Fibroblast of mammary gland (primary cell): ENCODE measurements around the gene ARL6IP4.
A peak's percentile ranks its signal among the peaks of the same experiment; 100 is the strongest.

Experiments used
- DNase-seq: peaks from one replicate; pipeline ENCODE4 v3.0.0-alpha.2; 2010; ENCODE audit warnings: low read depth
- H3K4me3 ChIP-seq: 2 replicates; pipeline ENCODE4 v1.5.1; 2011; ENCODE audit warnings: low read depth, mild to moderate bottlenecking, low read length, moderate library complexity; ENCODE audit not compliant: control insufficient read depth
- TF ChIP-seq, protein P1 (sequence below): conservative IDR thresholded peaks from 2 replicates; pipeline ENCODE4 v1.5.1; 2011; ENCODE audit warnings: low read depth, low read length, inconsistent platforms; ENCODE audit not compliant: control insufficient read depth, insufficient read depth

ARL6IP4 gene

DNA sequence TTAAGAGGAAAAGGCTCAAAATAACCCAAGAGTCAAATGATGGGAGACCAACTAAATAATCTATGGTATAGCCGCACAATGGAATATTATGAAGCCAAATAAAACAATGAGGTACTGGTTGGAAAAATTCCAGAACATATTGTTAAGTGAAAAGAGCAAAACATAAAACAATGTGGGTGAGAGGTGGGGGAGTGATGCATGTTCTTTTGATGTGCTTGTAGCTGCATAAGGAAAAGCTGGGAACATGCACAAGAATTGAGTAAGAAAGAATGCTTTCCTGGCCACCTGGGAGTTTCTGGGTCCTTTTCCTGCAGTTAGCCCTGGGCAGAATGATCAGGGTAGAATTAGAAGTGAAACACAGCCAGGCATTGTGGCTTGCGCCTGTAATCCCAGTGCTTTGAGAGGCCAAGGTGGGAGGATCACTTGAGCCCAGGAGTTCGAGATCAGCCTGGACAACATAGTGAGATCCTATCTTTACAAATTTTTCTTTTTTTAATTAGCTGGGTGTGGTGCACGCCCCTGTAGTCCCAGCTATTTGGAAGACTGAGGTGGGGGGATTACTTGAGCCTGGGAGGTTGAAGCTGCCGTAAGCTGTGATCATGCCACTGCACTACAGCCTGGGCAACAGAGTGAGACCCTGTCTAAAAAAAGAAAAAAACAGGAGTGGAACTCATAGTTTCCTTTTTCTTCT is 22.1 kb upstream of the ARL6IP4 start:
- DNase-seq: peak; percentile 73
- TF ChIP-seq, protein P1, sequence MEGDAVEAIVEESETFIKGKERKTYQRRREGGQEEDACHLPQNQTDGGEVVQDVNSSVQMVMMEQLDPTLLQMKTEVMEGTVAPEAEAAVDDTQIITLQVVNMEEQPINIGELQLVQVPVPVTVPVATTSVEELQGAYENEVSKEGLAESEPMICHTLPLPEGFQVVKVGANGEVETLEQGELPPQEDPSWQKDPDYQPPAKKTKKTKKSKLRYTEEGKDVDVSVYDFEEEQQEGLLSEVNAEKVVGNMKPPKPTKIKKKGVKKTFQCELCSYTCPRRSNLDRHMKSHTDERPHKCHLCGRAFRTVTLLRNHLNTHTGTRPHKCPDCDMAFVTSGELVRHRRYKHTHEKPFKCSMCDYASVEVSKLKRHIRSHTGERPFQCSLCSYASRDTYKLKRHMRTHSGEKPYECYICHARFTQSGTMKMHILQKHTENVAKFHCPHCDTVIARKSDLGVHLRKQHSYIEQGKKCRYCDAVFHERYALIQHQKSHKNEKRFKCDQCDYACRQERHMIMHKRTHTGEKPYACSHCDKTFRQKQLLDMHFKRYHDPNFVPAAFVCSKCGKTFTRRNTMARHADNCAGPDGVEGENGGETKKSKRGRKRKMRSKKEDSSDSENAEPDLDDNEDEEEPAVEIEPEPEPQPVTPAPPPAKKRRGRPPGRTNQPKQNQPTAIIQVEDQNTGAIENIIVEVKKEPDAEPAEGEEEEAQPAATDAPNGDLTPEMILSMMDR: no peak
- no peak overlapping the region for H3K4me3 ChIP-seq

DNA sequence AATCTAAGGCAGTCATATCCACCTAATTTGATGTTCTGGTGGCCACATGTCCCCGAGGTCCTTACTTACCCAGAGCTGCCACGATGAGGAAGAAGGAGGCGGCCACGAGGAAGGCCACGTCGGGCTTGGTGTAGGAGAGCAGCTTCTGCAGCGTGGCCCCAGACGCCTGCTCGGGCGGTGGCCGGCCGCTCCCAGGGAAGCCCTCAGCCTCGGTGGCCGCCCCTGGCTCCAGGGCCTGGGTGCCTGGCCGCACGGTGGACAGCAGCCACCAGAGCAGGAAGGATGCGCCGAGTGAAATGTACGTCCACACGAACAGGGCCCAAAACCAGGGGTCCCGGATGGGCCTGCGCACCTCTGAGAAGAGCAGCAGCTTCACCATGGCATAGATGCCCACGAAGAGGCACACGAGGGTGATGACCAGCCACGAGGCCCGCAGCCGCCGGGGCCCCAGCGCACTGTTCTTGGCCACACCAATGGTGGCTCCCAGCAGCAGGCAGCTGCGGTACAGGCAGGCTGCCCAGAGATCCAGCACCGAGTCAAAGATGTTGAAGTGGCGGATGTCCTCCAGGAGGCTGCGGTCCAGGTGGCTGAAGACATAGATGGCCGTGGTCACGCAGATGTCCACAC is 20.8 kb upstream of the ARL6IP4 start:
- DNase-seq: no peak
- TF ChIP-seq, protein P1: no peak
- H3K4me3 ChIP-seq: no peak overlapping the region

DNA sequence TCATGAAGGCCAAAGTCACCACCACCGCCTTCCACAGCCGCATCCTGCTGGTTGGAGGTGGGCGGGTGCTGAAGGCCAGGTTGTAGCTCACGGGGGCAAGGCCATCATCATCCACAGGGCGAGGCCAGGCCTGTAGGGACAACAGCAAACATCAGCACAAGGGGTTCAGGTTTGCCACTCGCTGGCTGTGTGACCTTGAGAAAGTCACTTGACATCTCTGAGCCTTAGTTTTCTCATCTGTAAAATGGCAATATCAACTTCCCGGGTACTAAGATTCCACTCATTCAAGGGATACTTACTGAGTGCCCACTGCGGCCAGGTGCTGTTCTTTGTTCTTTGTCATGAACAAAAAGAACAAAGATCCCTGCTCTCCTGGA is 20.3 kb upstream of the ARL6IP4 start:
- H3K4me3 ChIP-seq: no peak overlapping the region
- TF ChIP-seq, protein P1: no peak

DNA sequence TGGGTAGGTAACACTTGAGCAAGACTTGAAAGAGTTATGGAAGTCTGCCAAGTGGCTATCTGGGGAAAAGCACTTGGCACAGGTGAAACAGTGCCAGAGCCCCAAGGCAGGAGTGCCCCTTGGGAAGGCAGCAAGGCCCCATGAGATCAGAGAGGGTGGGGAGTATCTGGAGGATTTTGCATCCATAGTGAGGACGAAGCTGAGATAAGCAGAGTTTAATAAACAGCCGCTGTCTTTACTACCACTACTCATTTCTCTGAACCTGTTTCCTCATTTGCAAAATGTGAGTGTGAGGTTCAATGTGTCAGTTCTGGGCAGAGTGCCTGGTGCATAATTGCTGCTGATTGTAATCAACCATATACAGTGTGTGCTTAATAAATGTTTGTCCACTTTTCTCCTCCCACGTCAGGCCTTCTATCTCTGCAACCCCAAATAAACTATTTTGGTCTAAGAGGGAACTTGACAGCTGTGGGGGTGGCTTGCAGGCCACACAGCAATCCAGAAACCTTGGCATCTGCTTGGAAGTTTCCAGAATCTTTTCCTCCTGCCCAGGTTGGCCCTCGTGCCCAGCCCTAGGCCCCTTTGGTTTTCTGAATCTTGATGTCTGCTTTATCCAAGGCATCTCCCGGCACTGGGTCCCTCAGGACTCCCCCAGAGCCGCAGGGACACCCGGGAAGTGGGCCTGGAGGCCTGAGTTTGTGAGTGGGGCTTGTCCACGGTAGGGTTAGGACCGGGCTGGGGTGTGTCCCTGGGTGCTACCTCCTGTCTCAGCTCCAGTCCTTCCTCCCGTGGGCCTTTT is 18.8 kb upstream of the ARL6IP4 start:
- no peak for DNase-seq
- TF ChIP-seq, protein P1: no peak
- no peak overlapping the region for H3K4me3 ChIP-seq

More for the DNA sequence above, 20.3 kb upstream of the ARL6IP4 start:
- DNase-seq: no peak

DNA sequence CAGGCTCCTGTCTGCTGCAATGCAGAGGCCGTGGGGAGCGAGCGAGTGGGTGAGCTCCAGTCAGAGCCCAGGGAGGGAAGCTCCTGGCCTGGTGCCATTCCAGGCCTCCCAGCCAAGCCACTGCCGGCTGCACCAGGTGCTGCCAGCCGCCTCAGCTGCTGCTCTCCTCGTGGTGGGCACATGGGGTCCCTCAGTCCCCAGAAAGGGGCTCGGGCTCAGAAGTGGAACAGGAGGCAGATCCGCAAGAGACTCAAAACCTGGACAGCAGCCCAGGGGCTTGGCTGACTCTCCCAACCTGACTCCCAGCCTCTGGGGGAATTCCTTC is 16.6 kb upstream of the ARL6IP4 start:
- H3K4me3 ChIP-seq: no peak overlapping the region
- TF ChIP-seq, protein P1: no peak
- DNase-seq: peak; percentile 64

DNA sequence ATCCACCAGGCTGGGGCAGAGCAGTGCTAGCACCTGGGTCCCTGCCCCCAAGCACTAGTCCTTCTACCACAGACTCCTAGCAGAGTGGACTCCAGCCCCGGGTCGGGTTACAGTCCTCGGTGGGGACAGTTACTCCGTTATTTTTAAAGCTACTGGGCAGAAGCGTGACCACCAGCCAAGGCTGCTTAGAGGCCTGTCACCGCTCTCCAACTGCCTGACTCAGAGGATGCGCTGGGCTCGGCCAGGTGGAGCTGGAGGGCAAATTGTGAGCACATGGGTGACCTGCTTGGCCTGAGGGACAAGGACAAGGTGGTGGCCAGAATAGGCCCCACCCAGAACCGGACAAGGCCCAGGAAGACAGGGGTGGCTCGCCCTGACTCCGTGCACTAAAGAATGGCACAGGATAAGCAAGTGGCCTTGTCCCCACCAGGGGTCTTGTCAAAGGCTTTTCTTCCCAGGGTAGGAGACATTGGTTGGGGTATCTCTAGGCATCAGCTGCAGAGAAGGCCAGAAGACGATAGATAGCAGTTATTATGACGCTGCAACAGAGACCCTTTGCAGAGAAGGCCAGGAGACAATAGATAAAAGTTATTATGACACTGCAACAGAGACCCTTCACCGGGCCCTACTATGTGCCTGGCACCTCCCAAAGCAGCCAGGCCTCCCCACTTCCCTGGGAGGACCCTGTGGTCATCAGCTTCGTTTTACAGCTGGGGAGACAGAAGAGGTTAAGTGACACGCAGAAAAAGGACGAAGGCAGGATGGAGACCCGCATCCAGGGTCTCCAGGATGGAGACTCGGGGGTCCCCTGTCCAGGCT is 15.8 kb upstream of the ARL6IP4 start:
- no peak for DNase-seq
- H3K4me3 ChIP-seq: no peak overlapping the region
- TF ChIP-seq, protein P1: no peak
